HG03521 (cell line): ENCODE results near the gene CST3.
"Not testable (repeated sequence)": the region's sequence is repeated elsewhere in the genome, so short reads cannot be mapped to it uniquely, and the experiment has no call there.

Experiments
- ATAC-seq: cut with Tn5 transposase; IDR thresholded peaks from one replicate; pipeline ENCODE4 v1.9.1; 2021; ENCODE audit warnings: mild to moderate bottlenecking, moderate library complexity; ENCODE audit not compliant: unreplicated experiment

Gene CST3

DNA sequence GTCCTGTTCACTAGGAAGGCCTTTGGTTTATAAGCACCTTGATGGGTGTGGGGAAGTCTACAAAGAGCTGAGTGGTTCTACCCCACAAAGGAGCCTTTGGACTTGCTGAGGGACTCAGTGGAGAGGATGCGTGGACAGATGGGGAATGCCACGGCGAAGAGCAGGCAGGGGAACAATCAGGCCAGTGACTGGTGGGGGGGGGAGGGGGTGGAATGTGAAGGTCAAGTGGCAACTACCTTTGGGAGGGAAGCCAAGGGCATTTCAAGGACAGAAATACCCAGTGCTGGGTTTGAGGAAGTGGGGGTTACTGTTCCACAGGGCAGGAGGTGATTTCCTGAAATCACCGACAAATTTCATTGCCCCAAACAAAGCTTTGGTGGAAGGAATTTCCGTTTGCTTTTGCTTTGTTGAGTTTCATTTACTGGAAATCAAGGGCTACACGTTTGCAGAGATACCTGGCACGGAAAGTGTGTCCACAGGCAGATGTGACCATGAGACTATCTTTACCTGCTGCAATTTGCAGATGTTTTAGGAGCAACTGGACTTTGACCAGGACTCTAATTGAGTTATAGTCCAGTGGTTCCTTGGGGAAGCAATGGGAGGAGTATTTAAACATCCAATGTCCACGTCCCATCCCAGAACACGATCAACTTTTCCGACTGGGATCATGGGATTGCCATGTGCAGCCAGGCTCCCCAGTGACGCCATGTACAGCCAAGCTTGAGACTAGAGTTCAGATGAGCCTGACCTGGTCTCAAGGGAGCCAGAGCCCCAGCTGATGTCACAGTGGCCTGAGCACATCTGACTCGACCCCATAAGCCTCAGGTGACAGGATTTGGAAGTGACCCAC is 8.0 kb downstream of the CST3 start:
- ATAC-seq = no peak

DNA sequence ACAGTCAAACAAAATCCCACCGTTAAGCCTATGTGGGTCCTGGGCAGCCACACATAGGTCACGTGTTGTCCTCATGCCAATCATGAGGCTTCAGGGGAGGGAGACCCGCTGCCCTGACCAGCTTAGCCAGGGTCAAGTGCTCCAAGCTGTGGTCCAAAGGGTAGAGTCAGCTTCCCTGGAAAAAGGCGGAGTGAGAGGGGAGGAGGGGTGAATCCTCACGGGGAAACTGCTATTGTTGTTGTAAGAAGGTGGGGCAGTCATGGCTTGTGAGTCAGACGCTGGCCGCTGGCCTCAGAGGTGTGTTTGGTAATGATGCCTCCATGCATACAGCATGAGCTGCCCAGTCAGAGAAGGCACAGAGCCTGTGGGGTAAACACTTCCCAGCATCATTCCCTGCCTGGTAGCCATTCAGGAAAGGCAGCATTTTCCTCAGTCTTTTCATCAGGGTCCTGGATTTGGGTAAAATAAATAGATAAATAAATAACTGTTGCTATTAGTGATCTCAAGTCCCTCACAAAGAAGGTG is 8.7 kb downstream of the CST3 start:
- no peak for ATAC-seq

- no peak for ATAC-seq
Measured at GRCh38 chr20:23628402-23629016, 9.2 kb downstream of the CST3 start.

DNA sequence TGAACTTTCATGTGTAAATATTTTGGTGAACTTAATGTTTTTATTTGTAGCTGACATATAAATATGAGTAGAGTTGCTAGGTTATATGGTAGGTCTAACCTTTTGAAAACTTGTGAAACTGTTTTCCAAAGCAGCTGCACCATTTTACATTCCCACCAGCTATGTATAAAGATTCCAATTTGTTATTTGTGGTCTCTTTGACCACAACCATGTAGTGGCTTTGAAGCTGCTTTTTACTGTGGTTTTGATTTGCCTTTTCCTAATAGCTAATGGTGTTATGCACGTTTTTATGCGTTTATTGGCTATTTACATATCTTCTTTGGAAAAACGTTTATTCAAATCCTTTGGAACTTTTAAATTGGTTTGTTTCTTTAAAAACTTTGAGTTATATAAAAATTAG is 10.3 kb downstream of the CST3 start:
- no peak for ATAC-seq

- no peak for ATAC-seq
Measured at GRCh38 chr20:23626040-23626620, 11.6 kb downstream of the CST3 start.

DNA sequence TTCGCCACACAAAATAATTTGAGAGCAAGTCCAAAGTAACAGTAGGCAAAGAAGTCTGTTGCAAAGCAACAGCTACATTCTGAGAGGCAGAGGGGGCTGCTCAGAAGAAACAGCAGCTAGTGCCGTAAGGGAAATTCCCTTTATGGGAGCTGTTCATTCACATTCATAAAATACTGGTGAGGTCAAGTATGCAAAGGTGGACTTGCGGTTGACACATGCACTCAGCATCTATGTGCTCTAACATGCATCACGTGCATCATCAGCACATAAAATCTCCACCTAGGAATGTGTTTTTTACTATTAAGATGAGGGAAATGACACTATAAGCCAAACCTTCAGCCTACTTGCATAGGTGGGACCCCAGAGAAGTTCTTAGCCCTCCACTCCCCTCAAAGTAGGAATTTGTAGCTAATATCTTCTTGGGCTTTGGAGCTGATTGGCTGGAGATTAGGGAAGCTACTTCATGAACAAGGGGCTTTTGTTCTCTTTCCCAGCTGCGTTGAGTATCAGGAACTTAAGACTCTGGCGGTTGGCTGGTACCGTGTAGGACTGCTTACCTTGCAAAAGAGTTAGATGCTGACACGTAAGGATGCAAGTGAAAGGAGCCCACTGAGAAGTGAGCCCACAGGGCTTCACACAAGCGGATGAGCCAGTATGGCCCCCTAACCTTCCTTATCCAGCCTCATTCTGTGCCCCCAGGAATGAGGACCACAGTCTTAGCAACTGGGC is 12.4 kb downstream of the CST3 start:
- no peak for ATAC-seq

- no peak for ATAC-seq
Measured at GRCh38 chr20:23624324-23624691, 13.4 kb downstream of the CST3 start.

GRCh38 chr20:23623666-23624323 is 14.0 kb downstream of the CST3 start:
- no peak for ATAC-seq

GRCh38 chr20:23622839-23623343 is 14.9 kb downstream of the CST3 start:
- ATAC-seq = no peak

DNA sequence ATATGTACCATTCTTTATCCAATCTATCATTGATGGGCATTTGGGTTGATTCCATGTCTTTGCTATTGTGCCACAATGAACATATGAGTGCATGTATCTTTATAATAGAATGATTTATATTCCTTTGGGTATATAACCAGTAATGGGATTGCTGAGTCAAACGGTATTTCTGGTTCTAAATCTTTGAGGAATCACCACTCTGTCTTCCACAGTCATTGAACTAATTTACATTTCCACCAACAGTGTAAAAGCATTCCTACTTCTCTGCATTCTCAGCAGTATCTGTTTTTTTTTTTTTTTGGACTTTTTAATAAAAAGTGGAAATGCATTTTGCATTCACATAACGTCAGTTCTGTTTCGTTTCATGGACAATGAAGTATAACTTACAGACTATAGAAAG is 15.4 kb downstream of the CST3 start:
- not testable (repeated sequence) for ATAC-seq

DNA sequence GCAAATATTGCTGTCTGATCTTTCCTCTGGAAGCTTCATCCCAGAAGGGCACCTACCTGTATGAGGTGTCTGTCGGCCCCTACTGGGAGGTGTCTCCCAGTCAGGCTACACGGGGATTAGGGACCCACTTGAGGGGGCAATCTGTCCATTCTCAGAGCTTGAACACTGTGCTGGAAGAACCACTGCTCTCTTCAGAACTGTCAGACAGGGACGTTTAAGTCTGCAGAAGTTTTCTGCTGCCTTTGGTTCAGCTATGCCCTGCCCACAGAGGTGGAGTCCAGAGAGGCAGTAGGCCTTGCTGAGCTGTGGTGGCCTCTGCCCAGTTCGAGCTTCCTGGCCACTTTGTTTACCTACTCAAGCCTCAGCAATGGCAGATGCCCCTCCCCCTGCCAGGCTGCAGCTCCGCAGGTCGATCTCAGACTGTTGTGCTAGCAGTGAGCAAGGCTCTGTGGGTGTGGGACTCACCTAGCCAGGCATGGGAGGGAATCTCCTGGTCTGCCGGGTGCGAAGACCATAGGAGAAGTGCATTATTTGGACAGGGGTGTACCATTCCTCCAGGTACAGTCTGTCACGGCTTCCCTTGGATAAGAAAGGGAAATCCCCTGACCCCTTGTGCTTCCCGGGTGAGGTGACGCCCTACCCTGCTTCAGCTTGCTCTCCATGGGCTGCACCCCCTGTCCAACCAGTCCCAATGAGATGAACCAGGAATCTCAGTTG is 16.9 kb downstream of the CST3 start:
- not testable (repeated sequence) for ATAC-seq

DNA sequence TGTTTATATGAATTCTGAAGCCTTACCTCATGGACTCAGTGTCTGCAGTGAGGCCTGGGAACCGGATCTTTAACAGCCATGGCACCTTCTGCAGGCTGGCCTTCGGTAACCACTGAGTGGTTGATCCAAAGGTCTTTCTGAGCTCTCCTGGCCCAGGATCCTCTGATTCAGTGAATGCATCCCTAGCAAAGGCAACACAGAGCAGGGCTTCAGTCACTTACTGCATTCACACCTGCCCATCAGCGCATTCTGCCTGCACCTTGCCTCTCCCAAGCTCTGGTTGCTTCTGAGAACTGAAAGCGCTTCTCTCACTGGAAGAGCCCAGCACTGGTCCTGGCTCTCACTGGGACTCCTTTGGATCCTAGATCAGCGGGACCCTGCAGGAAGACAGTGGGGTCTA is 23.6 kb downstream of the CST3 start:
- no peak for ATAC-seq

- ATAC-seq = no peak
Measured at GRCh38 chr20:23613676-23614075, 24.1 kb downstream of the CST3 start.

DNA sequence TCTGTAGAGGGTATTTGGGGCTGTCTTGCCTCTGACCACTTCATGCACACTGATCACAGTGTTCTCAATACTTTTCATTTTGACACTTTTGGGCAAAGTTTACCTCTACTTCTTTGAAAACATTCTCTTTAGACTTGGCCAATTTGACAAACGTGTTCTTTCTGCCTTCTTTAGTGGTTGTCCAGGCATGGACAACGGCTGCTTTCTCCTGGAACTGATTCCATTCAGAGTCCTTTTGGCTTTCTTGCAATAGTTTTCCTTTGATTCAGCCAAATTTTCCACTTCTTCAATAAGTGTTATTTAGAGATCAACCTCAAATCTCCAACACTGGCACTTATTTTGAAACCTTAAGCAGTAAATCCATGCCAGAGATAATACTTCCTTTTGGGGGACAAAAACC is 25.4 kb downstream of the CST3 start:
- ATAC-seq = no peak

DNA sequence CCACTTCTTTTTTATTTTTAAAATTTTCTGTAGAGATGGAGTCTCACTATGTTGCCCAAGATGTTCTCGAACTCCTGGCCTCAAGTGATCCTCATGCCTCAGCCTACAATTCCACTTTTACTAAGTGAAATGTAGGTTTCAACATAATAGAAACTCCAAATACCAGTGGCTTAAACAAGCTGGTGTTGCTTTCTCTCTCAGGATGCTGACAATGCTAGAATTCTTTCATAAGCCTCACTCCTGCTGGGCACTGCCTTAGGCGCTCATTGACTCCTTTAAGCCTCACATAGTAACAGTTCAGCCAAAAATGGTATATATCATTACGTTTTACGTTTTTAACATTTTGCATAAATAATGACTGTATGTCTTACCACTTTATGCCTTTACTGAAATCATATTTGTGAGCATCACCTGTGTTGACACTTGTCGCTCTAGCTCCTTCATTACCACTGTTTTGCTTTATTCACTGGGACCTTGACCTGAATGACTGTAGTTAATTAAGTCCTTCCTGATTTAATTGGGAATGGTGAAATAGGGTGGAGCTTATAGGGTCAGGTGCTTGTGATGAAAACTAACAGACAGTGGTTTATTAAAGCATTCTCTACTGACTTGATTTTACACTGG is 28.2 kb downstream of the CST3 start:
- no peak for ATAC-seq

GRCh38 chr20:23608251-23608846 is 29.4 kb downstream of the CST3 start:
- no peak for ATAC-seq

- ATAC-seq = no peak
Measured at GRCh38 chr20:23607497-23608245, 30.1 kb downstream of the CST3 start.

DNA sequence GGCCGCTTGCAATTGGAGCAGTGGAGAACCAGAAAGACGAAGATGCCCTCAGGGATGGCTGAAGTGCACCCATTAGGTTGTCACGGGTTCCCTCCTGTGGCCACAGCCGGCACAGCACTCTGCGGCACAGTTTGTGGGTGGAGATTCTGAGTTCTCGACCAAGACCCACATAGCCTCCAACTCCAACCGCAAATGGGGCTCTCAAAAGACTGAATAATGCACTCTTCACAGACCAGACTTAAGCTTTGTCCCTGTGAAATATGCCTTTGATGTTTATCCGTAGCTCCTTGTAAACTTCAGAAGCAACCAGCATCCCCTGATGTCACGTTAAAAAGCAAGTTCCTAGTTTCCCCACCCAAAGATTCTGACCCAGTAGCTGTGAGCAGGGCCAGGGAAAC is 31.1 kb downstream of the CST3 start:
- ATAC-seq = peak; percentile 88
